H1 (cell line): ENCODE data around the gene SEMA4C. TPM values are rescaled to one million over a fixed set of nuclear protein-coding genes. Genes with fewer than 3 reads are reported as not detected.
A peak's percentile ranks its signal among the peaks of the same experiment; 100 is the strongest.

Source experiments
- ATF2 ChIP-seq: IDR thresholded peaks from 2 replicates; pipeline ENCODE4 v1.6.1; 2012; ENCODE audit warnings: low read length, inconsistent platforms
- POLR2A ChIP-seq, 2 experiments: IDR thresholded peaks; 1 replicate in 1 of 2; 2 replicates in 1 of 2; pipeline ENCODE4 v1.6.1; 2011; ENCODE audit warnings: low read depth in 2 of 2, low read length in 2 of 2, mild to moderate bottlenecking in 2 of 2; ENCODE audit errors: control extremely low read depth in 1 of 2
- POLR2AphosphoS5 ChIP-seq: IDR thresholded peaks from 2 replicates; pipeline ENCODE4 v1.6.1; 2011; ENCODE audit warnings: low read depth, low read length
- polyA plus RNA-seq, 7 experiments: library from polyadenylated mRNA; depleted of rRNA in 3 of 7; stranded (reverse) in 5 of 7; unstranded in 2 of 7; fragments of >200 nt in 5 of 7; fragments of 200-250 nt in 2 of 7; gene quantifications; 1 replicate in 5 of 7; 2 replicates in 1 of 7; 4 replicates in 1 of 7; pipeline versions ENCODE4 v1.2.1 to v1.2.3, GENCODE V29; 2011 to 2013; ENCODE audit warnings: missing spikeins in 2 of 7, mixed read lengths in 2 of 7
- total RNA-seq: library from RNA; stranded (reverse); fragmentation: NEBNext Ultra II Directional; extraction: Animal tissue kit (Norgen Biotek cat#: 25700); gene quantifications from 2 replicates; pipeline ENCODE4 v1.2.1, GENCODE V29; 2021

Gene SEMA4C
- total and polyA plus RNA-seq, 2 of the 8 experiments (the other 6 are each of a cell fraction or from before 2014, with no cell fraction given): 47.5 to 67.3 TPM

DNA sequence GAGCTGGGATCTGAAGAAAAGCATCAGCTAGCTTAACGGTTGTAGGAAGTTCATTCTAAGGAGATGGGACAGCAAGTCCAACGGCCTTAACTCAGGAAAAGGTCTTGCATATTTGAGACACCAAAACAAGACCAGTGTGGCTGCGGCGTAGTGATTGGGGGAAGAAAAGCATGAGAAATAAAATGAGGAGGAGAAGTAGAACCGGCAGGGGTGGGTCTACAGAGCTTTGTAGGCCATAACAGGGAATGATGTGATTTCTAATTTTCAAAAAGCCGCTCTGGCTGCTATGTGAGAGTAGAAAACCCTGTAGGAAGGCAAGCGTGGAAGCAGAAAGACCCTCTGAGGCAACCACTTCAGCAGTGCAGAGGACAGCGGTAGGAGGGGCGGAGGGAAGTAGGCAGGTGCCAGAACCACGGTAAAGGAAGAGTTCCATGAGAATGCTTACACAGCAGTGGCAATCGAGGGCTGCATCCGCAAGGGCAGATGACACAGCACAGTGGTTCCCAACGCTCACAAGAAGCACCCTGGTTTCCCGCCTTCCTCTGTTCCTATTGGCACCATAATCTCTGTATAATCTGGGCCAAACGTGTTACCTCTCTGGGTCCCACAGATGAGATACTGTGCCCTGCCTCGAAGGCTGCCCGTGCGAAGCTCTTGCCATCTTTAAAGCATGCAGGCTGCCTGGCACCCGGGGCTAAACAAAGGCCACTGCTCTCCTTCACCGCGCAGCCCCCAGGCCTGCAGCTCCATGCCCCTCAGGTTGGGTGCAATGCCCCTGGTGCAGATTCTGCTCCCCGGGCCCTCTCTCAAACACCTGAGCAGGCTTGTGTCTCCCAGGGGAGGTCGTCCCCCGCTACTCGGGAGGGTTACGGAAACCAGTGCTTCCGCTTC is 12.9 kb downstream of the SEMA4C start (continued):
- TF ChIP-seq POLR2A (IDR thresholded peaks at IDR 0.05; ENCODE audit: control extremely low read depth in 1 of 2, low read depth in 2 of 2, low read length in 2 of 2): peak in 1 of 2 experiments; percentile 63; a peak in 2 of 3 replicates
- 0 out of 2 replicates have a peak, but pooled peaks have one; percentile 10 for TF ChIP-seq ATF2
- peak; percentile 48; the same call in 1 of the 2 replicates for TF ChIP-seq POLR2AphosphoS5
